ENCODE measurements around the gene OR10J1. TPM values are rescaled to one million over a fixed set of nuclear protein-coding genes. Genes with fewer than 3 reads are reported as not detected.
A peak's percentile ranks its signal among the peaks of the same experiment; 100 is the strongest.

OR10J1 gene
- total RNA-seq, 1 experiment from 2014 or later = not detected

- no peak overlapping the region for H3K4me3 Mint-ChIP-seq
- DNase-seq (ENCODE audit: low spot score) (no peak), ATAC-seq (no peak)
- H3K27ac Mint-ChIP-seq = no peak overlapping the region
- no peaks in the 10 kb centered on the region for H3K36me3 Mint-ChIP-seq
- ChIA-PET CTCF (no interaction called here), POLR2A (interaction anchor here (0.7 kb wide), 1 partner anchor 15 kb away, joined by 3 read pairs; no protein-coding TSS in a partner anchor)
- H3K9me3 Mint-ChIP-seq = peaks cover 6% of the 10 kb centered on the region
- H3K4me1 Mint-ChIP-seq = peaks cover 7% of the 10 kb centered on the region
- TF ChIP-seq GTF2I (CRISPR knock-in tag; conservative IDR thresholded peaks at IDR 0.05) (no peak), OVOL2 (CRISPR knock-in tag; IDR thresholded peaks at IDR 0.05; ENCODE audit: borderline replicate concordance) (no peak), ZNF396 (CRISPR knock-in tag; IDR thresholded peaks at IDR 0.05; ENCODE audit: borderline replicate concordance) (no peak)
- TF ChIP-seq, protein P1, sequence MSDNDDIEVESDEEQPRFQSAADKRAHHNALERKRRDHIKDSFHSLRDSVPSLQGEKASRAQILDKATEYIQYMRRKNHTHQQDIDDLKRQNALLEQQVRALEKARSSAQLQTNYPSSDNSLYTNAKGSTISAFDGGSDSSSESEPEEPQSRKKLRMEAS (CRISPR knock-in tag; IDR thresholded peaks at IDR 0.05) = no peak
- TF ChIP-seq, protein P2, sequence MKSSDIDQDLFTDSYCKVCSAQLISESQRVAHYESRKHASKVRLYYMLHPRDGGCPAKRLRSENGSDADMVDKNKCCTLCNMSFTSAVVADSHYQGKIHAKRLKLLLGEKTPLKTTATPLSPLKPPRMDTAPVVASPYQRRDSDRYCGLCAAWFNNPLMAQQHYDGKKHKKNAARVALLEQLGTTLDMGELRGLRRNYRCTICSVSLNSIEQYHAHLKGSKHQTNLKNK (CRISPR knock-in tag; IDR thresholded peaks at IDR 0.05) = no peak
- TF ChIP-seq, protein P3, sequence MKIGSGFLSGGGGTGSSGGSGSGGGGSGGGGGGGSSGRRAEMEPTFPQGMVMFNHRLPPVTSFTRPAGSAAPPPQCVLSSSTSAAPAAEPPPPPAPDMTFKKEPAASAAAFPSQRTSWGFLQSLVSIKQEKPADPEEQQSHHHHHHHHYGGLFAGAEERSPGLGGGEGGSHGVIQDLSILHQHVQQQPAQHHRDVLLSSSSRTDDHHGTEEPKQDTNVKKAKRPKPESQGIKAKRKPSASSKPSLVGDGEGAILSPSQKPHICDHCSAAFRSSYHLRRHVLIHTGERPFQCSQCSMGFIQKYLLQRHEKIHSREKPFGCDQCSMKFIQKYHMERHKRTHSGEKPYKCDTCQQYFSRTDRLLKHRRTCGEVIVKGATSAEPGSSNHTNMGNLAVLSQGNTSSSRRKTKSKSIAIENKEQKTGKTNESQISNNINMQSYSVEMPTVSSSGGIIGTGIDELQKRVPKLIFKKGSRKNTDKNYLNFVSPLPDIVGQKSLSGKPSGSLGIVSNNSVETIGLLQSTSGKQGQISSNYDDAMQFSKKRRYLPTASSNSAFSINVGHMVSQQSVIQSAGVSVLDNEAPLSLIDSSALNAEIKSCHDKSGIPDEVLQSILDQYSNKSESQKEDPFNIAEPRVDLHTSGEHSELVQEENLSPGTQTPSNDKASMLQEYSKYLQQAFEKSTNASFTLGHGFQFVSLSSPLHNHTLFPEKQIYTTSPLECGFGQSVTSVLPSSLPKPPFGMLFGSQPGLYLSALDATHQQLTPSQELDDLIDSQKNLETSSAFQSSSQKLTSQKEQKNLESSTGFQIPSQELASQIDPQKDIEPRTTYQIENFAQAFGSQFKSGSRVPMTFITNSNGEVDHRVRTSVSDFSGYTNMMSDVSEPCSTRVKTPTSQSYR (CRISPR knock-in tag; IDR thresholded peaks at IDR 0.05) = no peak
- H3K27me3 Mint-ChIP-seq (ENCODE audit: low read depth) = no peaks in the 10 kb centered on the region
Measured at GRCh38 chr1:159468321-159468720, 28.8 kb downstream of the OR10J1 start.

GRCh38 chr1:159469921-159470533 lies 30.5 kb downstream of the OR10J1 start:
- peak; percentile 47; the same call in 1 of the 2 replicates for ATAC-seq
- CTCF ChIA-PET = no interaction called here
- no peak for TF ChIP-seq ZNF532 (CRISPR knock-in tag; IDR thresholded peaks at IDR 0.05; ENCODE audit: borderline replicate concordance)
- TF ChIP-seq, protein P4, sequence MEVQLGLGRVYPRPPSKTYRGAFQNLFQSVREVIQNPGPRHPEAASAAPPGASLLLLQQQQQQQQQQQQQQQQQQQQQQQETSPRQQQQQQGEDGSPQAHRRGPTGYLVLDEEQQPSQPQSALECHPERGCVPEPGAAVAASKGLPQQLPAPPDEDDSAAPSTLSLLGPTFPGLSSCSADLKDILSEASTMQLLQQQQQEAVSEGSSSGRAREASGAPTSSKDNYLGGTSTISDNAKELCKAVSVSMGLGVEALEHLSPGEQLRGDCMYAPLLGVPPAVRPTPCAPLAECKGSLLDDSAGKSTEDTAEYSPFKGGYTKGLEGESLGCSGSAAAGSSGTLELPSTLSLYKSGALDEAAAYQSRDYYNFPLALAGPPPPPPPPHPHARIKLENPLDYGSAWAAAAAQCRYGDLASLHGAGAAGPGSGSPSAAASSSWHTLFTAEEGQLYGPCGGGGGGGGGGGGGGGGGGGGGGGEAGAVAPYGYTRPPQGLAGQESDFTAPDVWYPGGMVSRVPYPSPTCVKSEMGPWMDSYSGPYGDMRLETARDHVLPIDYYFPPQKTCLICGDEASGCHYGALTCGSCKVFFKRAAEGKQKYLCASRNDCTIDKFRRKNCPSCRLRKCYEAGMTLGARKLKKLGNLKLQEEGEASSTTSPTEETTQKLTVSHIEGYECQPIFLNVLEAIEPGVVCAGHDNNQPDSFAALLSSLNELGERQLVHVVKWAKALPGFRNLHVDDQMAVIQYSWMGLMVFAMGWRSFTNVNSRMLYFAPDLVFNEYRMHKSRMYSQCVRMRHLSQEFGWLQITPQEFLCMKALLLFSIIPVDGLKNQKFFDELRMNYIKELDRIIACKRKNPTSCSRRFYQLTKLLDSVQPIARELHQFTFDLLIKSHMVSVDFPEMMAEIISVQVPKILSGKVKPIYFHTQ (CRISPR knock-in tag; IDR thresholded peaks at IDR 0.05) = no peak
- TF ChIP-seq ZNF219 (CRISPR knock-in tag; IDR thresholded peaks at IDR 0.05; ENCODE audit: borderline replicate concordance) = no peak
- TF ChIP-seq NFATC4 (CRISPR knock-in tag; IDR thresholded peaks at IDR 0.05) = no peak
- no peak for TF ChIP-seq CREB1 (CRISPR knock-in tag; IDR thresholded peaks at IDR 0.05)
- TF ChIP-seq TEAD1 (CRISPR knock-in tag; IDR thresholded peaks at IDR 0.05) = no peak
- no peak for TF ChIP-seq ATF1 (CRISPR knock-in tag; IDR thresholded peaks at IDR 0.05)
- TF ChIP-seq, protein P5, sequence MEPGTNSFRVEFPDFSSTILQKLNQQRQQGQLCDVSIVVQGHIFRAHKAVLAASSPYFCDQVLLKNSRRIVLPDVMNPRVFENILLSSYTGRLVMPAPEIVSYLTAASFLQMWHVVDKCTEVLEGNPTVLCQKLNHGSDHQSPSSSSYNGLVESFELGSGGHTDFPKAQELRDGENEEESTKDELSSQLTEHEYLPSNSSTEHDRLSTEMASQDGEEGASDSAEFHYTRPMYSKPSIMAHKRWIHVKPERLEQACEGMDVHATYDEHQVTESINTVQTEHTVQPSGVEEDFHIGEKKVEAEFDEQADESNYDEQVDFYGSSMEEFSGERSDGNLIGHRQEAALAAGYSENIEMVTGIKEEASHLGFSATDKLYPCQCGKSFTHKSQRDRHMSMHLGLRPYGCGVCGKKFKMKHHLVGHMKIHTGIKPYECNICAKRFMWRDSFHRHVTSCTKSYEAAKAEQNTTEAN (CRISPR knock-in tag; IDR thresholded peaks at IDR 0.05) = no peak
- TF ChIP-seq TP53 (CRISPR knock-in tag; IDR thresholded peaks at IDR 0.05) = no peak
- no peak for TF ChIP-seq ZNF317 (CRISPR knock-in tag; IDR thresholded peaks at IDR 0.05; ENCODE audit: borderline replicate concordance, low read depth)
- TF ChIP-seq, protein P6, sequence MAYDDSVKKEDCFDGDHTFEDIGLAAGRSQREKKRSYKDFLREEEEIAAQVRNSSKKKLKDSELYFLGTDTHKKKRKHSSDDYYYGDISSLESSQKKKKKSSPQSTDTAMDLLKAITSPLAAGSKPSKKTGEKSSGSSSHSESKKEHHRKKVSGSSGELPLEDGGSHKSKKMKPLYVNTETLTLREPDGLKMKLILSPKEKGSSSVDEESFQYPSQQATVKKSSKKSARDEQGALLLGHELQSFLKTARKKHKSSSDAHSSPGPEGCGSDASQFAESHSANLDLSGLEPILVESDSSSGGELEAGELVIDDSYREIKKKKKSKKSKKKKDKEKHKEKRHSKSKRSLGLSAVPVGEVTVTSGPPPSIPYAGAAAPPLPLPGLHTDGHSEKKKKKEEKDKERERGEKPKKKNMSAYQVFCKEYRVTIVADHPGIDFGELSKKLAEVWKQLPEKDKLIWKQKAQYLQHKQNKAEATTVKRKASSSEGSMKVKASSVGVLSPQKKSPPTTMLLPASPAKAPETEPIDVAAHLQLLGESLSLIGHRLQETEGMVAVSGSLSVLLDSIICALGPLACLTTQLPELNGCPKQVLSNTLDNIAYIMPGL (CRISPR knock-in tag; IDR thresholded peaks at IDR 0.05) = no peak
- TF ChIP-seq, protein P7, sequence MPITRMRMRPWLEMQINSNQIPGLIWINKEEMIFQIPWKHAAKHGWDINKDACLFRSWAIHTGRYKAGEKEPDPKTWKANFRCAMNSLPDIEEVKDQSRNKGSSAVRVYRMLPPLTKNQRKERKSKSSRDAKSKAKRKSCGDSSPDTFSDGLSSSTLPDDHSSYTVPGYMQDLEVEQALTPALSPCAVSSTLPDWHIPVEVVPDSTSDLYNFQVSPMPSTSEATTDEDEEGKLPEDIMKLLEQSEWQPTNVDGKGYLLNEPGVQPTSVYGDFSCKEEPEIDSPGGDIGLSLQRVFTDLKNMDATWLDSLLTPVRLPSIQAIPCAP (CRISPR knock-in tag; IDR thresholded peaks at IDR 0.05) = no peak
- TF ChIP-seq FOXK1 (CRISPR knock-in tag; IDR thresholded peaks at IDR 0.05) = no peak

More at GRCh38 chr1:159469921-159470533, 30.5 kb downstream of the OR10J1 start:
- POLR2A ChIA-PET = no interaction called here
- Mint-ChIP-seq H3K36me3 (no peaks in the 10 kb centered on the region), H3K4me3 (no peak overlapping the region), H3K27ac (no peak overlapping the region), H3K4me1 (peaks cover 7% of the 10 kb centered on the region), H3K27me3 (ENCODE audit: low read depth) (no peaks in the 10 kb centered on the region), H3K9me3 (no peaks in the 10 kb centered on the region)
- DNase-seq (ENCODE audit: low spot score) = peak; percentile 10

Data from WTC11 (cell line).